Erythroblast (primary cell): ENCODE data around the gene KLK3.
"Not testable (repeated sequence)": the region's sequence is repeated elsewhere in the genome, so short reads cannot be mapped to it uniquely, and the experiment has no call there.

Source experiments
- DNase-seq, 2 experiments: peaks; one replicate each; lab custom pipeline; 2025; lab: John Stamatoyannopoulos, UW
- GATA1 ChIP-seq: IDR thresholded peaks from 2 replicates; pipeline ENCODE4 v1.6.1; 2011; ENCODE audit warnings: low read depth, mild to moderate bottlenecking, control low read depth, low read length, moderate library complexity
- POLR2A ChIP-seq: IDR thresholded peaks from 2 replicates; pipeline ENCODE4 v1.6.1; 2011; ENCODE audit warnings: mild to moderate bottlenecking, low read length

The KLK3 gene

DNA sequence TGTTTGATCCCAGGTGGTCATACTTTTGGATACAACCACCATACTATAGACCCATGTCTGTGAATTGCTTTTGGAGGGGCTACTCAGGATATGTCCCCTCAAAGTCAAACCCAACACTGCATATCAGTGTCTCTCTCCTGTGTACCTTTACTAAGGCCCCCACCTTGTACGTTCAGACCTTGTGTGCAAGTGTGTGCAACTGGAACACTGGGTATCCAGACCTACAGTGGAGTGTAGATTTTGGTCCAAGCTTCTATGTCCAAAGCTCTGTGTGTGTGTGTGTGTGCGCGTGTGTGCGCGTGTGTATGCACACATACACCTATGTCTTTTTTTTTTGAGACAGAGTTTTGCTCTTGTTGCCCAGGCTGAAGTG lies 36.5 kb downstream of the KLK3 start:
- TF ChIP-seq GATA1 (no peak), POLR2A (no peak)
- no peak for DNase-seq

DNA sequence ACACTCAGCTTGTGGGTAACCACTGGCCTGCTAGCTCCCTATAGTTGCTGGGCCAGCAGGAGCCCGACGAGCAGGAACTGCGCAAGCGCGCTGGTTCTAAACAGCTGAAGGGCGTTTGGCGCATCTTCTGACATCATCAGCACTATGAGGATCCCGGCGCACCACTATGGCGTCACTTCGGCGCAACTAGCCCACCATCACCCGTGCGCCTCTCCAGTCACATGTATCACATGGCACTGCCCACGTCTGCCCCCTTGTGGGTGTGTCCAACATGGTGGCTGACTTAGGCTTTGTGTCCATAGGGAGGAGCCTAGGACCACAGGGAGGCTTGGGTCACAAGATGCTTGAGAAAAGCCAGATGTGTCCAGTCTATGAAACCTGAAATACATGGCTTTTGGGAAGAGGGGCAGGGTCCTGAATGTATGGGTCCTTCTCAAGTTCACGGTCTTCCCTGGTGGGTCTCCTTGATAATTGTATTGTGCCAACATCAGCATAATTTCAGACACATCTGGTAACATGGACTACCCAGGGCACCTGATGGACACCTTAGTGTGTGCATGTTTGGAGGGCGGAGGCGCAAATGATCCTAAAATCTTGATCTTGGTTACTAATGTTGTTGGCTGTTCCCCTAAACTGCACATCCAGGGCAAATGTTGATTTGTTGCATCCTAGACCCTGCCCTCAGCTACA lies 38.5 kb downstream of the KLK3 start:
- peak in 1 of 2 experiments; percentile 23 for DNase-seq
- TF ChIP-seq GATA1 (no peak), POLR2A (no peak)

DNA sequence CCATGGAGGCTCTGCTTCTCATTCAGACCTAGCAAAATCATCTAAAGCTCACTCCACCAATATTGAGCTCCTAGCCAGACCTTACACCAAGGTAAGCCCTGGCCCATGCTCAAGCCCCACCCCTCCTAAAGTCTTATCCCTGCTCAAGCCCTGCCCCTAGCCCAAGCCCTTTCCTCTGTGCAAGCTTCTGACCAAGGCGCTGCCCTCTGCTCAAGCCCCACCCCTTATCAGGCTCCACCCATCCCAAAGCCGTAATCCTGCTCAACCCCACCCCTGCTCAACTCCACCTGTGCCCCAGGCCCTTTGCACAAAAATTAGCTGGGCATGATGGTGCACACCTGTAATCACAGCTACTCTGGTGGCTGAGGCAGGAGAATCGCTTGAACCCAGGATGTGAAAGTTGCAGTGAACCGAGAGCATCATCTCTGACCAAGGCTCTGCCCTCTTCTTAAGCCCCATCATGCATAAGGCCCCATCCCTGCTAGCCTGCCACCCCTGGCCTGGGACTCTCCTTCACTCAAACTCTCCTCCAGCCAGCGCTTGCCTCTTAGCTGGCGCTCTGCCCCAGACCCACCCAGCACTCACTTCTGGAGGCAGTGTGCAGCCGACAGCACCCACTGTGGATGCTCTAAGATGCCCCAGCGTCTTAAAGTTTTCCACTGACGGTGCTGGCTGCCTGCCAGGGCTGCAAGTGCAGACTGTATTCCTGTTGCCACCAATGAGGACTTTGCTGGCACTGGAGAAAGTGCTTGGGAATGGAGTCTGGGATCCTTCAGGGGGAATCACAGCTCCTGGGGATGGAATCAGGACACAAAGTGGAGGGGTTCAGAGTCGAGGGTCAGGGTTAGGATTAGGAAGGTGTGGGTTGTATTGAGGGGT lies 40.0 kb downstream of the KLK3 start:
- no peak for TF ChIP-seq POLR2A
- TF ChIP-seq GATA1 = no peak
- no peak for DNase-seq

DNA sequence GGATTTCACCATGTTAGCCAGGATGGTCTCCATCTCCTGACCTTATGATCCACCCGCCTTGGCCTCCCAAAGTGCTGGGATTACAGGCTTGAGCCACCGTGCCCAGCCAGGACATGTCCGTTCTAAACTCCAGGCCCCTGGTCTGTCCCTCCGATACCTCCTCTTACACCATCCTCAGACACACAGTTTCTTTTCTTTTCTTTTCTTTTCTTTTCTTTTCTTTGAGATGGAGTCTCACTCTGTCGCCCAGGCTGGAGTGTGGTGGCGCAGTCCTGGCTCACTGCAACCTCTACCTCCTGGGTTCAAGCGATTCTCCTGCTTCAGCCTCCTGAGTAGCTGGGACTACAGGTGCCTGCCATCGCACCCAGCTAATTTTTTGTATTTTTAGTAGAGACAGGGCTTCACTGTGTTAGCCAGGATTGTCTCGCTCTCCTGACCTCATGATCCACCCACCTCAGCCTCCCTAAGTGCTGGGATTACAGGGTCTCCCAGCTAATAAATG lies 41.4 kb downstream of the KLK3 start:
- DNase-seq = not testable (repeated sequence)

DNA sequence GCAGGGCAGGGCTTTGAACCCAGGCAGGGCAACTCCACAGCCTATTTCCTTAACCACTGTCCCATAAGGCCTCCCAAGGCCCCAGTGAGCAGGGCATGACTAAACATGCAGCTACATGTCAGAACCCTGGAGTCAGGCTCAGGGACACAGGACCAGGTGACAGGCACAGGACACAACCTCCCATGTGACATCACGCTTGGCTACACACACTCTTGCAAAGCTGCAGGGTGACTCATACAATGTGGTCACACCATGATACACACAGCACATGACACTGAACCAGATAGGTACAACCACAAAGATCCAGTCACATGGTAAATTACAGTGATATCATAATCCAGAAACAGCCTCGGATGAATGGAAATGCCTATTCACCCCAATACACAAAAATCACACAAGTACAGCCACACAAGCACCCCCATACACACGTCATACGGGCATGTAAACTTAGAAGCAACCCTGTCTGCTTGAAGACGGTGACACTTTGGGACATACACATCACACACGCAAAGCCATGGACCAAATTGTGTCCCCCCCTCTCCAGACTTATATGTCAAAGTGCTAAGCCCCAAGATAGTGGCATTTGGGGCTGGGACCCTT lies 42.0 kb downstream of the KLK3 start:
- TF ChIP-seq GATA1 (no peak), POLR2A (no peak)
- DNase-seq = peak in 1 of 2 experiments; percentile 41

DNA sequence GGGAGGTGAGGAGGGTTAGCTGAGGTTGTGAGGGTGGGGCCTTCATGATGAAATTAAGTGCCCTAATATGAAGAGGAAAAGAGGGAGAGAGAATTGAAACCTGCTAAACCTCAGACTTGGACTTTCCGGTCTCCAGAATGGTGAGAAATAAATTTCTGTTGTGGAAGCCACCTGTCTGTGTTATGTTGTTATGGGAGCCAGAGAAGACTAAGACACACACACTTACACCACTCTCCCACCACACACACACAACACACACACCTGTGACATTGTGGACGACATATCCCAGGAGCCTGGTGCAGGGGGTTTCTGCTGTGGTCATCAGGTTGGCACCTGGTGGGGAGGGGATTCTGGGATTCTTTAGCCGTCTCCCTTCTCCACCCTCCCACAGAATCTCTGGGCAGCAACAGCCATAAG lies 42.5 kb downstream of the KLK3 start:
- TF ChIP-seq POLR2A = no peak
- TF ChIP-seq GATA1 = no peak
- no peak for DNase-seq

DNA sequence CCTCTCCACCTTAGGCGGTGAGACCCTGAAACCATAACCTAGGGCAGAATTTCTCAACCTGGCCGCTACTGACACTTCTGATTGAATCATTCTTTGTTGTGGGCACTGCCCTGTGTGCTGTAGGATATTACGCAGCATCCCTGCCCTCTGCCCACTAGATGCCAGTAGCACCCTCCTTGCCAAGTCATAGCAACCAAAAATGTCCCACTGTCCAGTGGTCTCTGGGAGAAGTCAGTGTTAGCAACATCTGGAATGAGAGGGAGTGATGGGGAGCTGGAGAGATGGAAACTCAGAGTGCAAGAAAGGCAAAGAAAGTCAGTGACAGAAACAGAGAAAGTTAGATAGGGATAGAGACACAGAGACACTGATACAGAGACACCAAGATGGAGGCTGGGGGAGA lies 42.9 kb downstream of the KLK3 start:
- DNase-seq = no peak
- TF ChIP-seq GATA1 (no peak), POLR2A (no peak)

DNA sequence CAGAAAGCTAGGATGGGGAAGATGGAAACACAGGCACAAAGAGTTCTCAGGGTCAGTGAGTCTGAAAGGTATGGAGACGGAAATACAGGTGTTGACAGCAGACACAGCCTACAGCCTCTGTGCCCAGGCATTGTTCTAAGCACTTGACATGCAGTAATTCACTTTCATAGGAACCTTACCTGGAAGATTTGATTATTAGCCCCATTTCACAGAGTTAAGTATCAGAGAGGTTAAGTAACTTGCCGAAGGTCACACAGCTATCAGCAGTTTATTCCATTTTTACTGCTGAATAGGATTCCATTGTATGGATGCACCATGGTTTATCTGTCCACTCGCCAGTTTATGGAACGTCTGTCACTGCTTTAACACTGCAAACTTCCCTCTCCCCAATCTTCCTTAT lies 43.3 kb downstream of the KLK3 start:
- DNase-seq = no peak
- TF ChIP-seq POLR2A = no peak
- no peak for TF ChIP-seq GATA1

DNA sequence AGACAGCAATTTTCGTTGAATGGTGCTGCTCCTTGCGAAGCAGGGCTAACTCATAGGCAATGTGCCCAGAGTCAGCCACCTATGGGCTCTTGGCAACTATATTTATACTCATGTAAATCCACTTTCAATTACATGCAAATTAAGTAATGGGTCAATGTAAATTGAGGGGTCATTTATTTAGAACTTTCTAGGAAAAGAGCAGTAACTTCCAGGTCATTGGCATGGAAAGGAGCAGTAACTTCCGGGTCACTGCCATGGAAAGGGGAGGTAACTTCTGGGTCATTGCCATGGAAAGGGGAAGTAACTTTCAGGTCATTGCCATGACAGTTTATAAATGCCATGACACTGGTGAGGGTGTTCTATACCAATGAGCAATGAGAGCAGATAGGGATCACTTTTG lies 44.9 kb downstream of the KLK3 start:
- DNase-seq = no peak
- no peak for TF ChIP-seq POLR2A
- TF ChIP-seq GATA1 = no peak

DNA sequence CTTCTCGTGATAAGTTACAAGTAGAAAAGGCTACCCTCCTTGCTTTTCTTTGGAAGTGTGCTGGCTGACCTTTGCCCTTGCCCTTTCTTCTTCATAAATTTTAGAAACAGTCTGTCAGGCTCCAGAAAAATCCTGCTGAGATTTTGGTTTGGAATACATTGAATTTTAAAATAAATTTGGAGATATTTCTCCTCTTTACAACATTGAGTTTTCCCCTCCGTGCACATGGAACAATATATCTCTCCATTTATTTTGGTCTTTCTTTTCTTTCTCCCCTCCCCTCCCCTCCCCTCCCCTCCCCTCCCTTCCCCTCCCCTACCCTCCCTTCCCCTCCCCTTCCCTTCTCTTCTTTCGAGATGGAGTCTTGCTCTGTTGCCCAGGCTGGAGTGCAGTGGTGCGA lies 47.9 kb downstream of the KLK3 start:
- no peak for TF ChIP-seq POLR2A
- TF ChIP-seq GATA1 = no peak
- DNase-seq = no peak

DNA sequence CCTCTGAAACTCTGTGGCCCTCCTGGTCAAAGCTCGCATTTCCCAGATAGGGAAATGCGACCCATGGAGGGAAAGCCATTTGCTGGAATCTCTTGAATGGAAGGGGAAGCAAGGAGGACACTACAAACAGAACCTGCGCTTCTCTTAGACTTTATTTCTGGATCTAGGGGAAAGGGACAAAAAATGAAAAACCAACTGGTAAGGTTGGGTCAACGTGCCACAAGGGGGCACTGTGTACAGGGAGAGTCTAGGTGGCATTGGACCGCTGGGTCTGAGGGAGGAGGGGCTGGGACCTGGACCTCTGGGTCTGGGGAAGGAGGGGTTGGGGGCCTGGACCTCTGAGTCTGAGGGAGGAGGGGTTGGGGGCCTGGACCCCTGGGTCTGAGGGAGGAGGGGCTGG lies 51.5 kb downstream of the KLK3 start:
- TF ChIP-seq POLR2A (no peak), GATA1 (no peak)
- peak; percentile 34 to 55 for DNase-seq

DNA sequence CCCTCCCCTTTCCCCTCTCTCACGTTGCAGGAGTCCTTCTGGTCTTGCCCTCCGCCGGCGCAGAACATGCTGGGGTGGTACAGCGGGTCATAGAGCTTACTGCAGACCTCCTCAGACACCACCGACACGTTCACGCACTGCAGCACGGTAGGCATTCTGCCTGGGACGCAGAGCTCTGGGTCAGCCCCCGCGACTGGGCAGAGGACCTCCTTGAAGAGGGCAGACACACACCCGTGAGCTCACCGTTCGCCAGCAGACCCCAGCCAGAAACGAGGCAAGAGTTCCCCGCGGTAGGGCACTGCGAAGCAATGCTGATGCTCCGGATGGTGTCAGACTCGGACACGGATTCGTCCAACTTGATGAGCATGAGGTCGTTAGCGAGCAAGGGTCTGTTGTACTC lies 53.6 kb downstream of the KLK3 start:
- DNase-seq = no peak
- TF ChIP-seq GATA1 = no peak
- no peak for TF ChIP-seq POLR2A

DNA sequence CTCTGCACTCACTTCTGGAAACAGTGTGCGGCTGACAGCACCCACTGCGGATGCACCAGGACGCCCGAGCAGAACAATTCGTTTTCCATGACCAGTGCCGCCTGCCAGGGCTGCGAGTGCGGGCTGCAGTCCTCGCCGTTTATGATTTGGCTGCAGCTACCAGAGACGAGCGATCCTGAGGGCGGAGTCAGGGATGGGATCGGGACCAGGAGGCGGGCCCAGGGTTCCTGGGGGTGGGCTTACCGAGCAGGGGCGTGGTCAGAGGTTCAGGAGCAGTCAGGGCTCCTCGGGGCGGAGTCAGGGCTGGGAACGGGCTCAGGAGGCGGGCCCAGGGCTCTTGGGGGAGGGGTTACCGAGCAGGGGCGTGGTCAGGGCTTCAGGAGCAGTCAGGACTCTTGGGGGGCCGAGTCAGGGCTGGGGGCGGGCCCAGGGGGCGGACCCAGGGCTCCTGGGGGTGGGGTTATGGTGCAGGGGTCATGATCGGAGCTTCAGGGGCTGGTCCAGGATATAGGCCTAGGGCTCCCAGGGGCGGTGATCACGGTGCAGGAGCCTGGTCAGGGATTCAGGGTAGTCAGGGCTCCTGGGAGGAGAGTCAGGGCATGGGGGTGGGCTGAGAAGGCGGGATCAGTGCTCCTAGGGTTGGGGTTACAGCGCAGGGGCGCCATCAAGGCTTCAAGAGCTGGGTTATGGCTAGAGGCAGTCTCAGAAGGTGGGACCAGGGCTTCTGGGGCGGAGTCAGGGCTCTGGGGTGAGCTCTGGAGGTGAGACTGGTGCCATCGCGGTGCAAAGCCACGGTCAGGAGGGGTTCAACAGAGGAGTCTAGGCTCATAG lies 54.7 kb downstream of the KLK3 start:
- peak; percentile 43 to 69 for DNase-seq

More for the DNA sequence above, 54.7 kb downstream of the KLK3 start:
- TF ChIP-seq GATA1 = no peak
- no peak for TF ChIP-seq POLR2A
